HG02678 (cell line): Measurements from ENCODE around the gene EFNA3.

Experiments
- ATAC-seq: cut with Tn5 transposase; IDR thresholded peaks from one replicate; pipeline ENCODE4 v1.9.1; 2021; ENCODE audit warnings: mild to moderate bottlenecking, moderate library complexity; ENCODE audit not compliant: unreplicated experiment

The EFNA3 gene

GRCh38 chr1:155078469-155079209 is at the start of gene EFNA3:
Gene EFNA3, plus strand, starts transcription at chr1:155078837. Its CDS starts 105 bp downstream, at chr1:155078942.
- no peak for ATAC-seq

GRCh38 chr1:155029513-155030242 is 49.0 kb upstream of the EFNA3 start:
- ATAC-seq, result no peak

- no peak for ATAC-seq
These were observed 48.3 kb upstream of the EFNA3 start for GRCh38 chr1:155030243-155030795.

GRCh38 chr1:155030899-155031298 is 47.7 kb upstream of the EFNA3 start:
- ATAC-seq, result no peak

GRCh38 chr1:155032886-155033285 is 45.8 kb upstream of the EFNA3 start:
- ATAC-seq, result no peak

- no peak for ATAC-seq
These were observed 45.1 kb upstream of the EFNA3 start, which contains the start of the genes DCST1 and DCST2 for GRCh38 chr1:155033524-155033923. Gene DCST1, plus strand, starts transcription at chr1:155033824. Its CDS starts 213 bp downstream, at chr1:155034037. Gene DCST2, minus strand, starts transcription at chr1:155033781. Its CDS starts 80 bp downstream, at chr1:155033701.

GRCh38 chr1:155034318-155035208 is 44.1 kb upstream of the EFNA3 start:
- ATAC-seq, result no peak

GRCh38 chr1:155035936-155036335 is 42.7 kb upstream of the EFNA3 start:
- ATAC-seq, result no peak

GRCh38 chr1:155037043-155037442 is 41.6 kb upstream of the EFNA3 start:
- no peak for ATAC-seq

- ATAC-seq, result no peak
These were observed 40.7 kb upstream of the EFNA3 start for GRCh38 chr1:155037851-155038441.

- no peak for ATAC-seq
These were observed 39.9 kb upstream of the EFNA3 start for GRCh38 chr1:155038602-155039307.

- ATAC-seq, result no peak
These were observed 39.3 kb upstream of the EFNA3 start for GRCh38 chr1:155039308-155039669.

- no peak for ATAC-seq
These were observed 38.1 kb upstream of the EFNA3 start for GRCh38 chr1:155040358-155041093.

- no peak for ATAC-seq
These were observed 35.8 kb upstream of the EFNA3 start for GRCh38 chr1:155042789-155043188.

- ATAC-seq, result no peak
These were observed 35.3 kb upstream of the EFNA3 start for GRCh38 chr1:155043301-155043702.

GRCh38 chr1:155043793-155044192 is 34.8 kb upstream of the EFNA3 start:
- no peak for ATAC-seq

GRCh38 chr1:155044365-155044764 is 34.3 kb upstream of the EFNA3 start:
- ATAC-seq, result no peak

- ATAC-seq, result no peak
These were observed 33.6 kb upstream of the EFNA3 start for GRCh38 chr1:155044812-155045657.
